SU-DHL-6 (cell line): ENCODE measurements around the gene PXMP4.

Experiments
- H2AFZ ChIP-seq: fragments of 200-600 bp; sonication (generic); 2 replicates; pipeline ENCODE4 v1.6.1; 2014; ENCODE audit warnings: low read depth, mild to moderate bottlenecking, moderate library complexity, mixed read lengths, antibody characterized with exemption, low read length; ENCODE audit not compliant: severe bottlenecking
- H3F3A ChIP-seq: fragments of 200-600 bp; shearing (Covaris generic); 2 replicates; pipeline ENCODE4 v1.6.0; 2016; ENCODE audit warnings: antibody characterized with exemption, mild to moderate bottlenecking; ENCODE audit not compliant: insufficient read depth
- H3K27ac ChIP-seq: fragments of 200-600 bp; sonication (generic); 2 replicates; pipeline ENCODE4 v1.5.1; 2016; ENCODE audit warnings: low read depth, mild to moderate bottlenecking, low read length, moderate library complexity, mixed read lengths
- H3K27me3 ChIP-seq: fragments of 200-600 bp; sonication (generic), shearing (Covaris generic); 2 replicates; pipeline ENCODE4 v1.6.0; 2014; ENCODE audit warnings: mild to moderate bottlenecking, low read length
- H3K36me3 ChIP-seq: fragments of 200-600 bp; sonication (generic); 2 replicates; pipeline ENCODE4 v1.6.1; 2014; ENCODE audit warnings: mild to moderate bottlenecking, low read length, mixed read lengths
- H3K4me2 ChIP-seq: fragments of 300-600, 200-600 bp; shearing (Covaris generic), sonication (generic); 2 replicates; pipeline ENCODE4 v1.6.0; 2014; ENCODE audit warnings: low read length, low read depth, mild to moderate bottlenecking; ENCODE audit not compliant: poor library complexity, severe bottlenecking
- H3K4me3 ChIP-seq: fragments of 200-600 bp; sonication (generic); 2 replicates; pipeline ENCODE4 v1.5.1; 2014; ENCODE audit warnings: antibody characterized with exemption, low read length, mild to moderate bottlenecking, mixed read lengths; ENCODE audit not compliant: insufficient read depth, poor library complexity, severe bottlenecking
- H3K79me2 ChIP-seq: fragments of 200-600 bp; sonication (generic); 2 replicates; pipeline ENCODE4 v1.6.1; 2014; ENCODE audit warnings: mild to moderate bottlenecking, low read length, moderate library complexity; ENCODE audit not compliant: insufficient read depth
- H3K9ac ChIP-seq: fragments of 200-600 bp; sonication (generic); 2 replicates; pipeline ENCODE4 v1.7.0; 2014; ENCODE audit warnings: mild to moderate bottlenecking, low read length
- H3K9me2 ChIP-seq: fragments of 200-600 bp; sonication (generic); replicated peaks from 2 replicates; pipeline ENCODE4 v1.6.1; 2014; ENCODE audit warnings: low read length; ENCODE audit not compliant: insufficient read depth
- H3K9me3 ChIP-seq: fragments of 200-600 bp; sonication (generic); 2 replicates; pipeline ENCODE4 v1.6.1; 2014; ENCODE audit warnings: low read length, mixed read lengths; ENCODE audit not compliant: insufficient read depth
- H4K20me1 ChIP-seq: fragments of 200-600 bp; sonication (generic); 2 replicates; pipeline ENCODE4 v1.6.1; 2014; ENCODE audit warnings: low read depth, mild to moderate bottlenecking, antibody characterized with exemption, low read length, moderate library complexity, mixed read lengths
- CTCF ChIP-seq: fragments of 200-600 bp; sonication (generic); IDR thresholded peaks from one replicate; pipeline ENCODE4 v1.5.1; 2017; ENCODE audit warnings: antibody characterized with exemption, mild to moderate bottlenecking, low read length, moderate library complexity; ENCODE audit not compliant: insufficient read depth, poor library complexity, severe bottlenecking
- EZH2phosphoT487 ChIP-seq: fragments of 200-600 bp; sonication (generic), shearing (Covaris generic); conservative IDR thresholded peaks from 2 replicates; pipeline ENCODE4 v1.6.1; 2018; ENCODE audit warnings: mild to moderate bottlenecking, antibody characterized with exemption, low read length, moderate library complexity, mixed read lengths

PXMP4 gene

GRCh38 chr20:33687370-33687915, 32.7 kb downstream of the PXMP4 start:
- no peak overlapping the region; the same call in 1 of the 2 replicates for H3K9ac ChIP-seq

DNA sequence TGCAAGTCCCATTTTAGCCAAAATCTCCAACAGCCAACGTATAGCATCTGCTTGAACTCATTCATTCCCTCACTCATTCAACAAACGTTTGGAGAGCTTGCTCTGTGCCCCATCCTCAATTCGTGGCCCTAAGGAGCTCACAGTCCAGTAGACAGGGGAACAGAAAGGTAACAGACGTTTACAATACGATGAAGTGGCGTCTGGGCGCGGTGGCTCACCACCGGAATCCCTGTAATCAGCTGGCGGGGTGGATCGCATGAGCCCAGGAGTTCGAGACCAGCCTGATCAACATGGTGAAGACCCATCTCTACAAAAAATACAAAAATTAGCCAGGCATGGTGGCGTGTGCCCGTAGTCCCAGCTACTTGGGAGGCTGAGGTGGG, 33.1 kb downstream of the PXMP4 start:
- peak overlapping the region; percentile 30 for H3K4me3 ChIP-seq
- no peaks in the 10 kb centered on the region for H3K36me3 ChIP-seq
- peak overlapping the region; percentile 53 for H3K9ac ChIP-seq
- H3K27ac ChIP-seq, result 0 out of 2 replicates have a peak overlapping the region, but pooled peaks have one; percentile 28
- no peaks in the 10 kb centered on the region for H3K27me3 ChIP-seq
- H3F3A ChIP-seq, result peaks cover 40% of the 10 kb centered on the region; the same call in 1 of the 2 replicates
- H3K9me3 ChIP-seq, result no peaks in the 10 kb centered on the region
- no peak for TF ChIP-seq EZH2phosphoT487
- no peak for TF ChIP-seq CTCF
- peak overlapping the region; percentile 50 for H3K4me2 ChIP-seq
- peaks cover 32% of the 10 kb centered on the region for H3K79me2 ChIP-seq
- no peaks in the 10 kb centered on the region for H4K20me1 ChIP-seq
- peak overlapping the region; percentile 73 for H2AFZ ChIP-seq
- no peaks in the 10 kb centered on the region for H3K9me2 ChIP-seq

More at GRCh38 chr20:33687370-33687915, 32.7 kb downstream of the PXMP4 start:
- no peak overlapping the region for H3K27ac ChIP-seq
- H3F3A ChIP-seq, result peaks cover 35% of the 10 kb centered on the region; the same call in 1 of the 2 replicates
- no peaks in the 10 kb centered on the region for H4K20me1 ChIP-seq
- no peaks in the 10 kb centered on the region for H3K36me3 ChIP-seq
- H3K4me2 ChIP-seq, result no peak overlapping the region
- no peak overlapping the region for H3K4me3 ChIP-seq
- H3K9me2 ChIP-seq, result no peaks in the 10 kb centered on the region
- peaks cover 27% of the 10 kb centered on the region for H3K79me2 ChIP-seq
- H3K9me3 ChIP-seq, result no peaks in the 10 kb centered on the region
- TF ChIP-seq EZH2phosphoT487 (no peak), CTCF (no peak)
- H2AFZ ChIP-seq, result no peak overlapping the region
- no peaks in the 10 kb centered on the region for H3K27me3 ChIP-seq

- H4K20me1 ChIP-seq, result no peaks in the 10 kb centered on the region
- H2AFZ ChIP-seq, result peak within 1 kb of the TSS; percentile 73
- H3F3A ChIP-seq, result peaks cover 42% of the 10 kb centered on the region
- no peaks in the 10 kb centered on the region for H3K36me3 ChIP-seq
- TF ChIP-seq CTCF, result no peak
- no peak for TF ChIP-seq EZH2phosphoT487
- H3K4me3 ChIP-seq, result peak within 1 kb of the TSS; percentile 69
- peaks cover 38% of the 10 kb centered on the region for H3K79me2 ChIP-seq
- peak within 1 kb of the TSS; percentile 80 for H3K4me2 ChIP-seq
- H3K9me2 ChIP-seq, result no peaks in the 10 kb centered on the region
- H3K9ac ChIP-seq, result peak within 1 kb of the TSS; percentile 67
- H3K9me3 ChIP-seq, result no peaks in the 10 kb centered on the region
- H3K27ac ChIP-seq, result peak within 1 kb of the TSS; percentile 94
- no peaks in the 10 kb centered on the region for H3K27me3 ChIP-seq
These were observed 33.8 kb downstream of the PXMP4 start, which contains the start of gene E2F1 for GRCh38 chr20:33686100-33686983. TSS of gene E2F1 (minus strand) at chr20:33686385. CDS start at chr20:33686264, 121 bp downstream.
